Right cardiac atrium (tissue), 5 donors: ENCODE measurements around the gene IFIH1. TPM values are rescaled to one million over a fixed set of nuclear protein-coding genes. Genes with fewer than 3 reads are reported as not detected.
A peak's percentile ranks its signal among the peaks of the same experiment; 100 is the strongest.

Source experiments
- ATAC-seq, 2 donors: fragments of 200-7000 bp; cut with Tn5 transposase; one replicate each; pipeline versions ENCODE4 v1.8.0 to v1.9.1; 2020; ENCODE audit warnings: moderate library complexity in 2 of 2, mild to moderate bottlenecking in 1 of 2
- DNase-seq, 3 donors: peaks; one replicate each; pipeline ENCODE4 v3.0.0-alpha.2; 2020
- H3K27ac ChIP-seq: one replicate; pipeline ENCODE4 v1.5.1; 2013; ENCODE audit warnings: mild to moderate bottlenecking, low read length, control low read depth, moderate library complexity
- H3K27me3 ChIP-seq: one replicate; pipeline ENCODE4 v1.6.1; 2013; ENCODE audit not compliant: control insufficient read depth, insufficient read depth
- H3K4me1 ChIP-seq: one replicate; pipeline ENCODE4 v1.6.1; 2013; ENCODE audit warnings: low read length; ENCODE audit not compliant: control insufficient read depth, insufficient read depth
- H3K4me3 ChIP-seq: one replicate; pipeline ENCODE4 v1.5.1; 2013; ENCODE audit warnings: low read length, control low read depth
- H3K9me3 ChIP-seq: one replicate; pipeline ENCODE4 v1.6.1; 2013; ENCODE audit warnings: low read length; ENCODE audit not compliant: control insufficient read depth
- WGBS: extraction: QIAGEN DNeasy Blood & Tissue Kit; methylation state at CpG from one replicate; pipeline ENCODE4 v1.1.7; 2013; 5-methylcytosine and 5-hydroxymethylcytosine counted together
- intact Hi-C, 4 donors: fragments of 100-400 bp; cut with DNase I; formaldehyde crosslinking; loops; one replicate each; pipeline versions ENCODE4 v1.11.0 to v1.14.0; 2022 to 2023
- polyA plus RNA-seq: library from polyadenylated mRNA; stranded (reverse); fragments of 200-250 nt; gene quantifications from one replicate; pipeline ENCODE4 v1.2.3, GENCODE V29; 2013
- total RNA-seq, 4 donors: library from RNA; stranded (reverse); fragmentation: NEBNext Ultra II Directional; extraction: Animal tissue kit (Norgen Biotek cat#: 25700); gene quantifications; one replicate each; pipeline ENCODE4 v1.2.1, GENCODE V29; 2021
- donor health status: healthy with polysubstance abuse.
- donor health status: DM: no; HTN: yes; CAD: no.
- donor health status: DM: no; HTN: no; CAD: no.
- donor health status: DM: no; HTN: yes; CAD: no; lungs with severe emphysema.
- donor health status: DM: yes; HTN: yes; CAD: no.

Gene IFIH1
- total and polyA plus RNA-seq, 5 donors, result 6.6 to 11.8 (median 10.0) TPM

DNA sequence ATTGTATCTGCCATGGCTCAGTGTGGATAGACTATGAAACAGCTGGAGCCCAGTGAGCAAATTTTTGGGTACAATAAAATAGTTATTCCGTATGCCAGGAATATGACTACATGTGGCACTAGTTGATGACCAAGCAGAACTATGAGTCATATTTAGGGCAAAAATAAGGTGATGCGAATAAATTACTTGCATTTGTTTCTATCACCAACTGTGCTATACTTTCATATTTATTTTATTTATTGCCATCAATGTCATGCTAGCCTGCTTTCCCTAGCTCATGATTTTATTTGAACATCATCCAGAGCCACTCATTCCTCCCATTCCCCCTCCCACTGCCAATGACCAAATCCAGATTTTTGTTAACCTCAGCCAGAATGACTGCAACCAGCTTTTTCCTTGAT lies 61.9 kb downstream of the IFIH1 start:
- ATAC-seq, result no peak
- 83% methylated on average over 2 of the region's 2 CpGs for WGBS

DNA sequence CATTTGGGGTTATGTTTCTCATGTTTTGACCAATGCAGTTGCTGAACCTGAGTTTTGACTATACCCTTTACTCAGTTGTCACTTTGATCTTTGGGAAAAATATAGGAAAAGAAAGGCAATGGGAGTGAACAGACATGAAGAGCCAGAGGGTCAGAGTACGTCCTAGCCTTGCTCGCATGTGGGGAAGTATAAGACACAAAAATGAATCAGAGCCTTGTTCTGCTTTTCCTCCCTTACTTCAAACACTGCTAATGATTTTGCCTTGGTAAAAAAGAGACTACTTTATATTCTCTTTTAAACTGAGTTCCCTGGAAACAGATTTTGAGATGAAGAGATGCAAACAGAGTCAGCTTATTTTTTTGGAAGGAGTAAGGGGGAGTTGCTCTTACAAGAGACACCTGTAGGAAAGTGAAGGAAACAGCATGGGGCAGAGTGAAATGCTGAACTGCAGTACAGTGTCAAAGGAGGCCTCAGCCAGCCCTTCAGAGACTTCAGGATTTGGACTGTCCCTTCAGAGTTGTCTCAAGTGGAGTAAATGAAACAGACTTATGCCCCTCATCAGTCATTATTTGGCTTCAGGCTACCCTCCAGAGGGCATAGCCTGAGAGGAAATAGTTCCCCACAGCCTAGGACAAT lies 64.1 kb downstream of the IFIH1 start:
- ATAC-seq, result no peak

More for the DNA sequence above, 61.9 kb downstream of the IFIH1 start:
- H3K4me3 ChIP-seq, result no peak overlapping the region
- no peaks in the 10 kb centered on the region for H3K9me3 ChIP-seq
- H3K27ac ChIP-seq, result no peak overlapping the region
- no peaks in the 10 kb centered on the region for H3K27me3 ChIP-seq
- no peak for DNase-seq
- peaks cover 2% of the 10 kb centered on the region for H3K4me1 ChIP-seq
- intact Hi-C loops, result no loop called here

DNA sequence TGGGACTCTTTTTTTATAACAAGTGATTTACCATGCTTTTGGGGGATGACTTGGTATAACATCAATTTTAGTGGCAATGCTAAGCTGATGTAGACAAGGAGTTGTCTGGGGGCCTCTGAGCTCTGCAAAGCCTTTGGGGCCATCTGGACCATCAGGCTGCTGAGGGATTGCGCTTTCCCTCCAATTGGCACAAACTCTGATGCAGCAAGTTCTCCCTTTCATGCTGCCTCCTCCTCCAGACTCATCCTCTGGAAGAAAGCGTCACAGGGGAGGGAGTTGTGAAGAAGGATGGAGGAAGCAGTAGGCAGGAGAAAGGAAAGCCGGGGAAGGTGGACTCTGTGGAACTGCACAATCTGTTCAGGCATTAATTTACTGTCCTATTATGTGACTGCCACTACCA lies 65.0 kb downstream of the IFIH1 start:
- DNase-seq (no peak), ATAC-seq (no peak)
- 85% methylated on average over 3 of the region's 3 CpGs for WGBS
- no peaks in the 10 kb centered on the region for H3K9me3 ChIP-seq
- H3K27me3 ChIP-seq, result no peaks in the 10 kb centered on the region
- intact Hi-C loops, result no loop called here
- no peaks in the 10 kb centered on the region for H3K4me1 ChIP-seq
- no peak overlapping the region for H3K4me3 ChIP-seq
- H3K27ac ChIP-seq, result no peak overlapping the region

More for the DNA sequence above, 64.1 kb downstream of the IFIH1 start:
- intact Hi-C loops, result no loop called here
- WGBS, result 61% methylated on average over 2 of the region's 2 CpGs
- H3K27ac ChIP-seq, result no peak overlapping the region
- no peaks in the 10 kb centered on the region for H3K4me1 ChIP-seq
- no peaks in the 10 kb centered on the region for H3K9me3 ChIP-seq
- H3K4me3 ChIP-seq, result no peak overlapping the region
- no peaks in the 10 kb centered on the region for H3K27me3 ChIP-seq
- no peak for DNase-seq

DNA sequence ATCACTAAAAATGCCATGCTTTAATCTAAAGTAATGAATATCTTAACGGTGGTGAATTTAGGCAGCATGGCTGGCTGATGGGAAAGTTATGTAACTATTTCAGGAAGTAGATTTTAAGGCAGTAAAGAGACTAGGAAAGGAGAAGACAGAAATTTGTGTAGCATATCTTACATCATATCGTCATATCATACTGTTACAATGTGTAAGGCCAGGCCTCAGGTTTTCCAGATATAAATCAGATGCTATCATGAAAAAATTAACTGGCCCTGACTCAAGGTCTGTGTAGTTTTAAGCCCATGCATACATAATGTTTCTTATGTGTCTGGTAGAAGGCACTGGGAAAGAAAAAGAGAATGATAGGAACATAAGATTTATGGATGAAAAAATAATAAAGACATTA lies 66.3 kb downstream of the IFIH1 start:
- H3K4me3 ChIP-seq, result no peak overlapping the region
- intact Hi-C loops, result no loop called here
- DNase-seq, result no peak
- H3K4me1 ChIP-seq, result no peaks in the 10 kb centered on the region
- ATAC-seq, result no peak
- H3K9me3 ChIP-seq, result no peaks in the 10 kb centered on the region
- no peaks in the 10 kb centered on the region for H3K27me3 ChIP-seq
- H3K27ac ChIP-seq, result no peak overlapping the region
- WGBS, result 79% methylated on average over 2 of the region's 2 CpGs

DNA sequence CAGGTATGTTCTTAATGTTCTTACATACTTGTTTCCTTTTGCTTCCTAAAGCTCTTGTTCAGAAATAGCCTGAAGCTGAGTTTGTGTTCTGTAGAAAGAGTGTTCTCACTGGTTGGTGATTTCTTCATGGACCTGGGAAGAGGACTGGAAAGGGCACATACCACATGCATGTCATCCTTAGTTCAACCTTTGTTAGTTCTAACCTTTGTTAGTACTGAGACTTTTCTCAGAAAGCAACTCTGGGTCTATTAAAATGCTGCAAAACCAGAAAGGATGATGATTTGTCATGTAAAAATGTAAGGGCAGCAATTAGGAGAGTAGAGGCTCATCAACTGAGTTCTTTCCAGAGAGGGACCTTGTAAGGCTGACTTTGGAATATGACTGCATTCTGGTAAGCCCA lies 72.7 kb downstream of the IFIH1 start:
- ATAC-seq (no peak), DNase-seq (no peak)
- Histone ChIP-seq H3K4me3 (no peak overlapping the region), H3K4me1 (peaks cover 2% of the 10 kb centered on the region), H3K9me3 (no peaks in the 10 kb centered on the region), H3K27ac (no peak overlapping the region), H3K27me3 (no peaks in the 10 kb centered on the region)
- intact Hi-C loops, result no loop called here

DNA sequence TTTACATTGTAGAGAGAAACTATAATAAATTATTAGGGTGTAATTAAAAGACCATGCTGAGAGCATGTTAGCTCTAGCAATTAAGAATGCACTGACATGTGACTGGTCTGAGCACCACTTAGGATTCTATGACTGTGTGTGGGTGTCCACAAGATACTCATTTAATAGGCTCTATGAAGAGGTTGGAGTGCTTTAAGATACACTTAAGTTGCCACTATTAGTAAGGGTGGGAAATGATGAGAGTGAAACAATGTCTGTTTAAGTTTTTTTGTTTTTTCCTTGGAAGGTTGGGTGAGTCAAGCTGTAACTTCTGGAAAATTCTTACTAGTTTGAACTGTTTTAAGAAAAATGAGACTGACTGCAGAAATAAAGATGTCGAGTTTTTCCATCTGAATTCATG lies 73.4 kb downstream of the IFIH1 start:
- H3K27ac ChIP-seq, result no peak overlapping the region
- H3K9me3 ChIP-seq, result no peaks in the 10 kb centered on the region
- intact Hi-C loops, result no loop called here
- H3K4me3 ChIP-seq, result no peak overlapping the region
- DNase-seq, result no peak
- H3K4me1 ChIP-seq, result peaks cover 2% of the 10 kb centered on the region
- H3K27me3 ChIP-seq, result no peaks in the 10 kb centered on the region
- 87% methylated on average over 1 of the region's 1 CpG for WGBS
- ATAC-seq, result peak in 1 of 2 donors; percentile 23

DNA sequence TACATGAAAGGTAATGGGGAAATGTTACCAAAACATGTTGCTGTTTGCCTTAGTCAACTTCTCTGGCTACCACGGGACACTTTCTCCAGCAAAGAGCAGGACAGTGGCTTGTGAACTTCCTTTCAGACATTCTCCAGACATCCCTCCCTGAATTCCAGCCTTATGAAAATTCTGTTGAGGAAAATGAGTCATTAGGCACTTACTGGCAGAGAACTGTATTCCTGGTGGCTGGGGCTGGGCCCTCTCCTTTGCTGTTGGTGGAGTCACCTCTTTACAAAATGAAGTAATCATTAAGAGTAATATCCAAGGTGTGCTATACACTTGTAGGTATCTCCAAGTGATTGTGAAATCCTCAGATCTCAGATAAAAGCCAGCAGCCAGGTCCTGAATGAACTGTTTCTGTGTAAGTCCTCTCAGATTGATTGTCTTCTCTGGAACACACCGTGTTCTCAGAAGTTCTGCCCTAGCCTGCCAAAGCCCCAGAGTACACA lies 73.9 kb downstream of the IFIH1 start:
- Histone ChIP-seq H3K4me1 (peaks cover 2% of the 10 kb centered on the region), H3K4me3 (no peak overlapping the region), H3K9me3 (no peaks in the 10 kb centered on the region), H3K27ac (no peak overlapping the region), H3K27me3 (no peaks in the 10 kb centered on the region)
- intact Hi-C loops, result no loop called here
- DNase-seq (peak in 2 of 3 donors; percentile 21 to 38), ATAC-seq (peak; percentile 54 to 90)
- WGBS, result 50% methylated on average over 2 of the region's 2 CpGs

DNA sequence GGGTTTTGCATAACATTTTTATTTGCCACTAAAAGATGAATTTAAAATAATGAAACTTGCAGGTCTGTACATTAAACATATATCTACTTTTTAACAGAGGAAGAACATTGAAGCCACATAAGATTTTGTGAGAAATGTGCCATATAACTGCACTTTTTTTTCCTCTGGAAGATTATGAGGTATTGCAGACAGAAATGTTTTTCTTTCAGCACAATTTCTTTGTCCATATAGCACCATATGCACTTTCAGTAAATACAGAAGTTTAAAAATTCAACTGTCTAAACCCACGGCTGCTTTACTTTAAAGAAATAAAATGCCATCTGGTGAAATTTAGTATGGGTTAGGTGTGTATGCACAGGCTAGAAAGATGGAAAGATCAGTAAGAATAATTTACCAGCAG lies 74.8 kb downstream of the IFIH1 start:
- Histone ChIP-seq H3K27ac (no peak overlapping the region), H3K27me3 (no peaks in the 10 kb centered on the region), H3K4me1 (peaks cover 2% of the 10 kb centered on the region), H3K4me3 (no peak overlapping the region), H3K9me3 (no peaks in the 10 kb centered on the region)
- WGBS, result 72% methylated on average over 1 of the region's 1 CpG
- no peak for ATAC-seq
- intact Hi-C loops, result no loop called here
- no peak for DNase-seq

DNA sequence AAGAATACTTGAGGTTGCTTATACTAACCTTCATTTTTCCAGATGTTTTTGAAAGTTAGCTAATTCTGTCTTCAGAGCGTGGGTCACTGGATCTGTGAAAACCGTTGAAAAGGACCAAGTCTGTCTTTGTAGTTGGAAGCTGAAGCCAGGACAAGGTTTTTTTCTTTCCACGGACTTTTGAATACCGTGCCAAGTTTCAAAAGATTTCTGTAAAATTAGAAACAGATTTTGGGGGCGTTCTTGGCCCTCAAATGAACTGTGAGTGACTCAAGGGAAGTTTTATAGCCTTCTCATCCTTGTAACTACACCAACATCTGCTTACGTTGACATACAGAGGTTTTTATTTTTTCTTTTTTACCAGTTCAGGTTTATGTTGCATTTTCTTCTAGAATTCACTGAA lies 75.2 kb downstream of the IFIH1 start, which contains the start of gene FAP:
FAP (minus strand) TSS at position 152 of the 400 bp plus-strand sequence; CDS start at position 34, 118 bp downstream.
- peak in 1 of 2 donors; percentile 16 for ATAC-seq
- no peak for DNase-seq
- peak within 1 kb of the TSS; percentile 43 for H3K4me3 ChIP-seq
- H3K27me3 ChIP-seq, result no peaks in the 10 kb centered on the region
- peaks cover 2% of the 10 kb centered on the region for H3K4me1 ChIP-seq
- WGBS, result 36% methylated on average over 6 of the region's 6 CpGs
- H3K9me3 ChIP-seq, result no peaks in the 10 kb centered on the region
- intact Hi-C loops, result no loop called here
- no peak within 1 kb of the TSS for H3K27ac ChIP-seq

DNA sequence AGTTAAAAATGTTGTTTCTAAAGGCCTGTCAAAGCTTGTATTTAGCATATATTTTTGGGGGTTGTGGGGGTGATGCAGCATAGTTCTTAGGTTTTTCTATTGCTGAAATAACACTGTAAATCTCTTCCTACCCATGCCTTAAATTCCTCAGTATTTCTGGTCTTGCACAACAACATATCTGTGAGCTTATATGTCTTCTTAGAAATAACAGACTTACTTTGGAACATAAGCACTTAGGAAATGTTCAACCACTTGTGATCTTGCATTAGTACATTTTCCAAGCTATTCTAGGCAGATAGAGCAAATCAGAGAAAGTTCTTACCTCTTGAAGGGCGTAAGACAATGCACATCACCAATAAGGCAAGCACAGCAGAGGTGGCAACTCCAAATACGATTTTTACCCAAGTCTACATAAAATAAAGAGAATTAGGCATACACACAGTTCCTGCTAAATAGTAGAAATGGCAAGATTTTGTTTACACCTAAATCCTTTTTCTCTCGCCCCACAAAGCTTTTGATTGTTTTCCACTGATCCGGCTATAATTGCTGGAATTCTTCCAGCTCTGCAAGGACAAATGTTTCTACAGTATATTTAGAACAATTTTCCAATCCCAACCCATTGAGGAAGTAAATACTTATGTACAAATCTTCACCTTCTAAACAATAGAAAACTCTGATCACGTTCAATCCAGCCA lies 75.8 kb downstream of the IFIH1 start:
- H3K4me1 ChIP-seq, result peaks cover 2% of the 10 kb centered on the region
- ATAC-seq, result no peak
- H3K4me3 ChIP-seq, result peak overlapping the region; percentile 43
- no peak for DNase-seq
- intact Hi-C loops, result no loop called here
- 50% methylated on average over 5 of the region's 5 CpGs for WGBS
- no peaks in the 10 kb centered on the region for H3K9me3 ChIP-seq
- no peak overlapping the region for H3K27ac ChIP-seq
- no peaks in the 10 kb centered on the region for H3K27me3 ChIP-seq

DNA sequence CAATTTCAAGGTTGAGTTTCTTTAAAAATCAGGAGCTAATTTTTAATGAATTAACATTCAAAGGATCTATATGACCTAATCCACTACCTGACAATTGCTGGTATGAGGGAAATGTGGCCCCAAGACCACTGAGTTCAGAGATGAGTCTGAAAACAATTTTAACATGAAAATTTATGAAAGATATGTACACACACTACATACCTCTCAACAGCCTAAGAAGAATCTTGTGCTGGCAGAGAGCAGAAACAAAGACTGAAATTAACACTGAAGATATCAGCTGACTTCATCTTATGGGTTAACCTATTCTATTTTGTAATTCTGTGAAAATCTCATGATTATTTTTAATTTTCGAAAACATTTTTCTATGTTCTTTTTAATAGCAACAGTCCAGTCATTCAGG lies 76.9 kb downstream of the IFIH1 start:
- Histone ChIP-seq H3K27ac (no peak overlapping the region), H3K27me3 (no peaks in the 10 kb centered on the region), H3K4me1 (peaks cover 2% of the 10 kb centered on the region), H3K4me3 (no peak overlapping the region), H3K9me3 (no peaks in the 10 kb centered on the region)
- WGBS, result 93% methylated on average over 1 of the region's 1 CpG
- DNase-seq (no peak), ATAC-seq (no peak)
- intact Hi-C loops, result no loop called here
